ENCODE measurements around the gene SLC25A31.

GRCh38 chr4:127732623-127733328, 2.6 kb downstream of the SLC25A31 start:
- TF ChIP-seq, protein P1, sequence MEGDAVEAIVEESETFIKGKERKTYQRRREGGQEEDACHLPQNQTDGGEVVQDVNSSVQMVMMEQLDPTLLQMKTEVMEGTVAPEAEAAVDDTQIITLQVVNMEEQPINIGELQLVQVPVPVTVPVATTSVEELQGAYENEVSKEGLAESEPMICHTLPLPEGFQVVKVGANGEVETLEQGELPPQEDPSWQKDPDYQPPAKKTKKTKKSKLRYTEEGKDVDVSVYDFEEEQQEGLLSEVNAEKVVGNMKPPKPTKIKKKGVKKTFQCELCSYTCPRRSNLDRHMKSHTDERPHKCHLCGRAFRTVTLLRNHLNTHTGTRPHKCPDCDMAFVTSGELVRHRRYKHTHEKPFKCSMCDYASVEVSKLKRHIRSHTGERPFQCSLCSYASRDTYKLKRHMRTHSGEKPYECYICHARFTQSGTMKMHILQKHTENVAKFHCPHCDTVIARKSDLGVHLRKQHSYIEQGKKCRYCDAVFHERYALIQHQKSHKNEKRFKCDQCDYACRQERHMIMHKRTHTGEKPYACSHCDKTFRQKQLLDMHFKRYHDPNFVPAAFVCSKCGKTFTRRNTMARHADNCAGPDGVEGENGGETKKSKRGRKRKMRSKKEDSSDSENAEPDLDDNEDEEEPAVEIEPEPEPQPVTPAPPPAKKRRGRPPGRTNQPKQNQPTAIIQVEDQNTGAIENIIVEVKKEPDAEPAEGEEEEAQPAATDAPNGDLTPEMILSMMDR (IDR thresholded peaks at IDR 0.05; ENCODE audit: insufficient read depth, low read length, poor library complexity, severe bottlenecking), result peak; percentile 16
- TF ChIP-seq EZH2phosphoT487 (conservative IDR thresholded peaks at IDR 0.05; ENCODE audit: low read length), result no peak

All from SU-DHL-6 (cell line).